Loucy (cell line): ENCODE data around the gene IER2.

Experiments used
- H2AFZ ChIP-seq: fragments of 200-600 bp; sonication (generic); 2 replicates; pipeline ENCODE4 v1.6.0; 2016; ENCODE audit warnings: antibody characterized with exemption, mild to moderate bottlenecking, low read length, moderate library complexity
- H3F3A ChIP-seq: fragments of 200-600 bp; 2 replicates; pipeline ENCODE4 v1.6.0; 2016; ENCODE audit warnings: antibody characterized with exemption, low read depth, mild to moderate bottlenecking
- H3K27me3 ChIP-seq: fragments of 200-600 bp; sonication (generic); 2 replicates; pipeline ENCODE4 v1.6.1; 2014; ENCODE audit warnings: low read length, mild to moderate bottlenecking; ENCODE audit not compliant: insufficient read depth, poor library complexity, severe bottlenecking
- H3K36me3 ChIP-seq: fragments of 200-600 bp; sonication (generic); 2 replicates; pipeline ENCODE4 v1.6.1; 2016; ENCODE audit warnings: low read length; ENCODE audit not compliant: insufficient read depth
- H3K4me1 ChIP-seq: fragments of 200-600 bp; sonication (generic); 2 replicates; pipeline ENCODE4 v1.5.1; 2014; ENCODE audit warnings: low read length, mild to moderate bottlenecking; ENCODE audit not compliant: insufficient read depth, poor library complexity, severe bottlenecking
- H3K4me2 ChIP-seq: fragments of 200-600 bp; sonication (generic); 2 replicates; pipeline ENCODE4 v1.6.0; 2014; ENCODE audit warnings: antibody characterized with exemption, low read length, low read depth, mild to moderate bottlenecking; ENCODE audit not compliant: poor library complexity, severe bottlenecking
- H3K4me3 ChIP-seq: fragments of 200-600 bp; sonication (generic); 2 replicates; pipeline ENCODE4 v1.5.1; 2014; ENCODE audit warnings: low read length, mild to moderate bottlenecking, mixed read lengths; ENCODE audit not compliant: poor library complexity, severe bottlenecking
- H3K79me2 ChIP-seq: fragments of 200-600 bp; sonication (generic); 2 replicates; pipeline ENCODE4 v1.6.1; 2014; ENCODE audit warnings: low read length; ENCODE audit not compliant: insufficient read depth
- H3K9ac ChIP-seq: fragments of 200-600 bp; sonication (generic); 2 replicates; pipeline ENCODE4 v1.6.0; 2014; ENCODE audit warnings: mild to moderate bottlenecking, low read depth, low read length, moderate library complexity; ENCODE audit not compliant: poor library complexity, severe bottlenecking
- H3K9me2 ChIP-seq: fragments of 200-600 bp; sonication (generic); replicated peaks from 2 replicates; pipeline ENCODE4 v1.6.1; 2016; ENCODE audit warnings: low read depth, low read length, mixed read lengths
- H3K9me3 ChIP-seq: fragments of 200-600 bp; sonication (generic); 2 replicates; pipeline ENCODE4 v1.6.1; 2014; ENCODE audit warnings: mild to moderate bottlenecking, antibody characterized with exemption, low read length, low read depth; ENCODE audit not compliant: insufficient read depth
- H4K20me1 ChIP-seq: fragments of 200-600 bp; sonication (generic); 2 replicates; pipeline ENCODE4 v1.6.0; 2014; ENCODE audit warnings: antibody characterized with exemption, low read length, mild to moderate bottlenecking; ENCODE audit not compliant: insufficient read depth, poor library complexity, severe bottlenecking
- CTCF ChIP-seq: fragments of 200-600 bp; sonication (generic); conservative IDR thresholded peaks from 2 replicates; pipeline ENCODE4 v1.5.1; 2014; ENCODE audit warnings: mild to moderate bottlenecking, antibody characterized with exemption, low read length
- EZH2phosphoT487 ChIP-seq: fragments of 200-600 bp; IDR thresholded peaks from 2 replicates; pipeline ENCODE4 v1.6.1; 2018; ENCODE audit warnings: antibody characterized with exemption, mild to moderate bottlenecking, moderate library complexity, borderline replicate concordance

Gene IER2

GRCh38 chr19:13120817-13121216 lies 29.4 kb upstream of the IER2 start:
- peaks cover 44% of the 10 kb centered on the region for H3K4me1 ChIP-seq
- H3K27me3 ChIP-seq: no peaks in the 10 kb centered on the region
- H3K79me2 ChIP-seq: peaks cover 90% of the 10 kb centered on the region
- peak overlapping the region; percentile 40 for H3K9ac ChIP-seq
- H3F3A ChIP-seq: no peaks in the 10 kb centered on the region
- TF ChIP-seq EZH2phosphoT487 (no peak), CTCF (no peak)
- H3K4me2 ChIP-seq: peak overlapping the region; percentile 100
- peak overlapping the region; percentile 99 for H3K4me3 ChIP-seq
- peaks cover 60% of the 10 kb centered on the region for H4K20me1 ChIP-seq
- H3K36me3 ChIP-seq: no peaks in the 10 kb centered on the region
- no peak overlapping the region for H2AFZ ChIP-seq
- H3K9me3 ChIP-seq: no peaks in the 10 kb centered on the region
- no peaks in the 10 kb centered on the region for H3K9me2 ChIP-seq

- Histone ChIP-seq H3K4me2 (peak overlapping the region; percentile 100), H2AFZ (no peak overlapping the region), H3K36me3 (peaks cover 6% of the 10 kb centered on the region; the same call in 1 of the 2 replicates), H3K27me3 (no peaks in the 10 kb centered on the region), H3K4me3 (peak overlapping the region; percentile 23), H3K9ac (peak overlapping the region; percentile 40), H3K4me1 (peaks cover 41% of the 10 kb centered on the region), H3K9me3 (no peaks in the 10 kb centered on the region), H3K9me2 (no peaks in the 10 kb centered on the region), H3F3A (no peaks in the 10 kb centered on the region), H3K79me2 (peaks cover 94% of the 10 kb centered on the region), H4K20me1 (peaks cover 60% of the 10 kb centered on the region)
- no peak for TF ChIP-seq CTCF
- no peak for TF ChIP-seq EZH2phosphoT487
Observed at GRCh38 chr19:13121551-13122274, 28.5 kb upstream of the IER2 start.

- peak overlapping the region; percentile 23 for H3K4me3 ChIP-seq
- H3K4me2 ChIP-seq: peak overlapping the region; percentile 100
- H3K9me3 ChIP-seq: no peaks in the 10 kb centered on the region
- H4K20me1 ChIP-seq: peaks cover 61% of the 10 kb centered on the region
- no peaks in the 10 kb centered on the region for H3K27me3 ChIP-seq
- peaks cover 6% of the 10 kb centered on the region; the same call in 1 of the 2 replicates for H3K36me3 ChIP-seq
- H3K9me2 ChIP-seq: no peaks in the 10 kb centered on the region
- H3K79me2 ChIP-seq: peaks cover 93% of the 10 kb centered on the region
- no peak overlapping the region for H2AFZ ChIP-seq
- no peak for TF ChIP-seq CTCF
- no peak for TF ChIP-seq EZH2phosphoT487
- peaks cover 35% of the 10 kb centered on the region for H3K4me1 ChIP-seq
- peak overlapping the region; percentile 40 for H3K9ac ChIP-seq
- H3F3A ChIP-seq: no peaks in the 10 kb centered on the region
Observed at GRCh38 chr19:13122275-13122878, 27.8 kb upstream of the IER2 start.
